ENCODE results near the gene PCMT1.

PCMT1 gene

GRCh38 chr6:149854532-149854931 is 105.0 kb downstream of the PCMT1 start:
- in situ Hi-C loops (cut with HindIII; ENCODE audit: low pct_unique_long_range_greater_than_20kb, low sequenced_read_pairs), result no loop called here
- no peak for TF ChIP-seq JUND (IDR thresholded peaks at IDR 0.05; ENCODE audit: low read depth)

GRCh38 chr6:149855040-149855654 is 105.6 kb downstream of the PCMT1 start:
- in situ Hi-C loops (cut with HindIII; ENCODE audit: low pct_unique_long_range_greater_than_20kb, low sequenced_read_pairs), result no loop called here
- DNase-seq (ENCODE audit: low read depth in 1 of 2, low spot score in 1 of 2), result peak; percentile 18 to 90
- TF ChIP-seq JUND (IDR thresholded peaks at IDR 0.05; ENCODE audit: low read depth), result no peak

More at GRCh38 chr6:149854532-149854931, 105.0 kb downstream of the PCMT1 start:
- DNase-seq (ENCODE audit: low read depth in 1 of 2, low spot score in 1 of 2), result peak; percentile 28 to 70

GRCh38 chr6:149855741-149856140 is 106.2 kb downstream of the PCMT1 start:
- peak in 1 of 2 experiments; percentile 57 for DNase-seq (ENCODE audit: low read depth in 1 of 2, low spot score in 1 of 2)
- in situ Hi-C loops (cut with HindIII; ENCODE audit: low pct_unique_long_range_greater_than_20kb, low sequenced_read_pairs), result no loop called here

GRCh38 chr6:149856256-149856994 is 106.9 kb downstream of the PCMT1 start:
- no peak for DNase-seq (ENCODE audit: low read depth in 1 of 2, low spot score in 1 of 2)
- in situ Hi-C loops (cut with HindIII; ENCODE audit: low pct_unique_long_range_greater_than_20kb, low sequenced_read_pairs), result no loop called here
- TF ChIP-seq JUND (IDR thresholded peaks at IDR 0.05; ENCODE audit: low read depth), result no peak

More at GRCh38 chr6:149855741-149856140, 106.2 kb downstream of the PCMT1 start:
- no peak for TF ChIP-seq JUND (IDR thresholded peaks at IDR 0.05; ENCODE audit: low read depth)

GRCh38 chr6:149857541-149857940 is 108.0 kb downstream of the PCMT1 start:
- no peak for TF ChIP-seq JUND (IDR thresholded peaks at IDR 0.05; ENCODE audit: low read depth)
- in situ Hi-C loops (cut with HindIII; ENCODE audit: low pct_unique_long_range_greater_than_20kb, low sequenced_read_pairs), result no loop called here

GRCh38 chr6:149859368-149859767 is 109.8 kb downstream of the PCMT1 start:
- no peak for TF ChIP-seq JUND (IDR thresholded peaks at IDR 0.05; ENCODE audit: low read depth)

More at GRCh38 chr6:149857541-149857940, 108.0 kb downstream of the PCMT1 start:
- peak in 1 of 2 experiments; percentile 56 for DNase-seq (ENCODE audit: low read depth in 1 of 2, low spot score in 1 of 2)

GRCh38 chr6:149859938-149860337 is 110.4 kb downstream of the PCMT1 start:
- in situ Hi-C loops (cut with HindIII; ENCODE audit: low pct_unique_long_range_greater_than_20kb, low sequenced_read_pairs), result no loop called here

More at GRCh38 chr6:149859368-149859767, 109.8 kb downstream of the PCMT1 start:
- in situ Hi-C loops (cut with HindIII; ENCODE audit: low pct_unique_long_range_greater_than_20kb, low sequenced_read_pairs), result no loop called here
- DNase-seq (ENCODE audit: low read depth in 1 of 2, low spot score in 1 of 2), result peak in 1 of 2 experiments; percentile 80

GRCh38 chr6:149860513-149860833 is 110.9 kb downstream of the PCMT1 start:
- TF ChIP-seq JUND (IDR thresholded peaks at IDR 0.05; ENCODE audit: low read depth), result no peak
- no peak for DNase-seq (ENCODE audit: low read depth in 1 of 2, low spot score in 1 of 2)
- in situ Hi-C loops (cut with HindIII; ENCODE audit: low pct_unique_long_range_greater_than_20kb, low sequenced_read_pairs), result no loop called here

More at GRCh38 chr6:149859938-149860337, 110.4 kb downstream of the PCMT1 start:
- DNase-seq (ENCODE audit: low read depth in 1 of 2, low spot score in 1 of 2), result no peak
- no peak for TF ChIP-seq JUND (IDR thresholded peaks at IDR 0.05; ENCODE audit: low read depth)

Data from T47D (cell line).